GM12873 (cell line): Measurements from ENCODE around the gene OSBPL2.

Experiments used
- TF ChIP-seq, protein P1 (sequence below): IDR thresholded peaks from 2 replicates; pipeline ENCODE4 v1.5.1; 2012; ENCODE audit warnings: low read depth, mild to moderate bottlenecking, moderate library complexity, low read length, control low read depth; ENCODE audit not compliant: insufficient read depth; ENCODE audit errors: missing control alignments

OSBPL2 gene

DNA sequence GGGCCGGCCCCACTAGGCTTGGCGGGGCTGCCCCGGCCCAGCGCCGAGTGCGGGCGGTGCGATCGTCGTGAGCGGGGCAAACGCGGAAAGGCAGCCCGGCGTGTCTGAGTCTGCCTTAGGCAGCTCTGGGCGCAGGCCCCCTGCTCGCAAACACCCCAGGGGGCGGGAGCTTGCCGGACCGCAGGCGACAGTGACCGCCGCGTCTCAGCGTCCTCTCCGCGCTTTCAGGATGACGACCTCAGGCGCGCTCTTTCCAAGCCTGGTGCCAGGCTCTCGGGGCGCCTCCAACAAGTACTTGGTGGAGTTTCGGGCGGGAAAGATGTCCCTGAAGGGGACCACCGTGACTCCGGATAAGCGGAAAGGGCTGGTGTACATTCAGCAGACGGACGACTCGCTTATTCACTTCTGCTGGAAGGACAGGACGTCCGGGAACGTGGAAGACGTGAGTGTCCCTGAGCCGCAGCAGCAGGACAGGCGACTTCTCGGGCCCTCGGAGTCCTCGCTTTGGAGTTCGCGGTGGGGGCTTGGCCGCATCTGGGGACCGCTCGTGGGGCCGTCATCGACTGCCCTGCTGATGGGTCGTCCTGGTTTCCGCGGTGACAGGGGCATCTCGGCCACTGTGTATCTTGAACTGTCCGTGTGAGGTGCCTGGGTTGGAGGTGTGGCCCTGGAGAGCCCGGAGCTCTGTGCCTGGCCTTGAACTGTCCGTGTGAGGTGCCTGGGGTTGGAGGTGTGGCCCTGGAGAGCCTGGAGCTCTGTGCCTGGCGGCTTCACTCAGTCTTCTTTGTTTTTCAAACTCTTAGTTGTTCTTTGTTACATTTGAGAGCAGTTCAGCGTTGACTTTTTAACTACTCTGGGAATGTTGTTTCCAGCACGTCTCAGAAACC is 65.3 kb downstream of the OSBPL2 start:
- TF ChIP-seq, protein P1, sequence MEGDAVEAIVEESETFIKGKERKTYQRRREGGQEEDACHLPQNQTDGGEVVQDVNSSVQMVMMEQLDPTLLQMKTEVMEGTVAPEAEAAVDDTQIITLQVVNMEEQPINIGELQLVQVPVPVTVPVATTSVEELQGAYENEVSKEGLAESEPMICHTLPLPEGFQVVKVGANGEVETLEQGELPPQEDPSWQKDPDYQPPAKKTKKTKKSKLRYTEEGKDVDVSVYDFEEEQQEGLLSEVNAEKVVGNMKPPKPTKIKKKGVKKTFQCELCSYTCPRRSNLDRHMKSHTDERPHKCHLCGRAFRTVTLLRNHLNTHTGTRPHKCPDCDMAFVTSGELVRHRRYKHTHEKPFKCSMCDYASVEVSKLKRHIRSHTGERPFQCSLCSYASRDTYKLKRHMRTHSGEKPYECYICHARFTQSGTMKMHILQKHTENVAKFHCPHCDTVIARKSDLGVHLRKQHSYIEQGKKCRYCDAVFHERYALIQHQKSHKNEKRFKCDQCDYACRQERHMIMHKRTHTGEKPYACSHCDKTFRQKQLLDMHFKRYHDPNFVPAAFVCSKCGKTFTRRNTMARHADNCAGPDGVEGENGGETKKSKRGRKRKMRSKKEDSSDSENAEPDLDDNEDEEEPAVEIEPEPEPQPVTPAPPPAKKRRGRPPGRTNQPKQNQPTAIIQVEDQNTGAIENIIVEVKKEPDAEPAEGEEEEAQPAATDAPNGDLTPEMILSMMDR: no peak

DNA sequence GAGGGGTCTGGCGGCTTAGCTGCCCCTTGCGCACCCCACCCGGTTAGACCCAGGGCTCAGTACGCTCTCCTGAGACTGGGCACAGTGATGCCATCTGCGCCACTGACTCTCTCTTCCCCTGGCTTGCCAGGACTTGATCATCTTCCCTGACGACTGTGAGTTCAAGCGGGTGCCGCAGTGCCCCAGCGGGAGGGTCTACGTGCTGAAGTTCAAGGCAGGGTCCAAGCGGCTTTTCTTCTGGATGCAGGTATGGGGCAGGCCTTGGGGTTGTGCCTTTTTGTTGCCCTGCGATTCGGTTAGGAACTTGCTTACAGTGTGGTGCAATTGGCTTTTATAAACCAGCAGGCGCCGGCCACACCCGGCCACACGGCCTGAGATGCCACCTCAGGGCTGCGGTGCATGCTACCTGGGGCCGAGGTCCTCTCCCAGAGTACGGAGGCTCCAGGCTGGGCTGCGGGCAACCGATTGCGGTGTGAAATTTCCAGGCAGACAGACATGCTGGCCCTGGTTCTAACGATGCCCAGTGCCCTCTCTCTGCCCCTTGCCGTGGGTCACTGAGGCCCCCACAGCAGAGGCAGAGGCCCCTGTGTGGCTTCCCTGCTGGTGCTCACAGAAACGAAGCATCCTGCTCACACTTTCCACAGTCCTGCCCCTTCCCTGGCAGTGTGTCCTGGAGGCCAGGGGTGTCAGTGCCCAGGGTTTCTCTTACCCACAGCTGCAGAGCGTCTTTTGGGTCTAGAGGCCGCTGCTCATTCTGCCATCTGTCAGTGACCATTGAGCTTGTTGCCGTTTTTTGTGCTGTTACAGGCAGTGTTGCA is 66.2 kb downstream of the OSBPL2 start:
- TF ChIP-seq, protein P1: no peak

DNA sequence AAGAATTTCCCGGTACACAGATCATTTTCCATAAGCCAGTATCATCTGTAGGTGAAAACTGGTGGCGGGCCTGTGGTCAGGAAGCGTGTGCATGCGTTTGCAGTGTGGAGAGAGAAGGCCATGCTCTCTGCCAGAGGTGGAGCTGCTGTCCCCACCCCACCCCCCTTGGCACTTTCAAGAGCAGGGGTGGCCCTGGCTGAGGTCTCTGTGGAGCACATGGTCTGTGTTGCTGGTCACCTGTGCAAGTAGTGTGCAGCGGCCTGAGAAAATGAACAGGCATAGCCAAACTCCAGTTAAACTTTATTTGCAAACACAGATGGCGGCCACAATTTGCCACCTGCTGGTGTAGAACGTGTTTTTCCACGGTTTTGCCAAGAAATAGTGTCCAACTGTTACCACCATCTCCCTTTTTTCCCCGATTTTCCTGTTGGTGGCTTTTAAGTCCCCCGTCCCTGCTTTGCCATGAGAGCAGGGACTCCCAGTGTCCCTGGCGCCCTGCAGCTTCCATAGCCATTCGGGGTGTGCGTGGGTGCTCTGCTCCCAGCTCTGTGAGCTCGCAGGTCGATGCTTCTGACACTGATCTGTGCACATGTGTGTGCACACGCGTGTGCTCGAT is 66.9 kb downstream of the OSBPL2 start:
- TF ChIP-seq, protein P1: no peak

DNA sequence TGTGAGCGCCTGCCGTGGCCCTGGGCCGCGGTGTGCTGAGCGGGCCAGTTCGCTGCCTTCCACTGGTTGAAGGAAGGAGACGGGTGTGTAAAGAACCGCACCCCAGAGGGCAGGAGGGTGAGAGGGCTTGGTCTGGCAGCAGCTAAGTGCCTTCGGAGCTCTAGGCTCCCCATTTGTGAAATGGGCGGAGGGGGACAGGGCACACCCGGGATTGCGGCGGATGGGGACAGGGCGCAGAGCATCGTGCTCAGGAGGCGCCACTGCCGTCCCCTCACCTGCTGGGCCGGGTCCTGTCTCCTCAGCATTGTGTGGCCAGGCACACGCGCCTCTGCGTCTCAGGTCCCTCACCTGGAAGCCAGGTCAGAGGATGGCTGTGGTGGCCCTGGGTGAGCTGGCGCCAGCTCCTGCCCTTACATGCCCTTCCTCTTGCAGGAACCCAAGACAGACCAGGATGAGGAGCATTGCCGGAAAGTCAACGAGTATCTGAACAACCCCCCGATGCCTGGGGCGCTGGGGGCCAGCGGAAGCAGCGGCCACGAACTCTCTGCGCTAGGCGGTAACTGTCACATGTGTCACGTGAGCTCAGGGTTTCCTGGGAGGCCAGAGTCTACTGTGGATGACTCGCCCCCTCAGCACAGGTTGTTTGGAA is 67.6 kb downstream of the OSBPL2 start:
- TF ChIP-seq, protein P1: no peak

DNA sequence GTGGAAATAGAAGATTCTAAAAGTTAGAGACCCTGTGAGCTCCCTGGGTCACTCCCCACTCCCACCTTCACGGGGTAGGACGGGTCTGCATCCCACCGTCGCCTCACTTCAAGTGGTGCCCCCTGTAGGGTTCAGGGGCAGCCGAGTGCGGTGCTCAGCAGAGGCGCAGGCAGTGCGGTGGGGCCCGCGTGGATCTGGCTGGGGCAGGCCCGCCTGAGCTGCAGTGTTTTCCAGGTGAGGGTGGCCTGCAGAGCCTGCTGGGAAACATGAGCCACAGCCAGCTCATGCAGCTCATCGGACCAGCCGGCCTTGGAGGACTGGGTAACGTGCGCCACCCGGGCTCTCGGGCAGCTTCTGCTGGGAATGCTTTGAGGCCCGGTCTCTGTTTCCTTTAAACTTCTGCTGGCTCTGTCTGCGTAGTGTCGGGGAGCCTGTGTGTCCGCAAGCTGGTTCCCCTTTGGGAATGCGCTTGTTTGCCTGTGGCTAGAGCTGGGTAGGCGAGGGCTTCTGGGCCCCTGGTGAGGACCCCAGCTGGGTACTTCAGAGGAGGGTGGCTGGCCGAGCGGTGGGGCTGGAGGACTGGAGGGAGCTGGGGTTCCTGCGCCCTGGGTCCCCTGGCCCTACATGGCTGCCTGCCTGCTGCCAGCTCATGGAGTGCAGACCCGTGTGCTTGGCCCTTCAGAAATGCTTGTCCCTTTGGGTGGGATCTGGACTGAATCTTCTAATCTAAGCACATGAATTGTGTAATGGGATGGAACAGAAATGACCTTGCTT is 68.3 kb downstream of the OSBPL2 start:
- TF ChIP-seq, protein P1: no peak

DNA sequence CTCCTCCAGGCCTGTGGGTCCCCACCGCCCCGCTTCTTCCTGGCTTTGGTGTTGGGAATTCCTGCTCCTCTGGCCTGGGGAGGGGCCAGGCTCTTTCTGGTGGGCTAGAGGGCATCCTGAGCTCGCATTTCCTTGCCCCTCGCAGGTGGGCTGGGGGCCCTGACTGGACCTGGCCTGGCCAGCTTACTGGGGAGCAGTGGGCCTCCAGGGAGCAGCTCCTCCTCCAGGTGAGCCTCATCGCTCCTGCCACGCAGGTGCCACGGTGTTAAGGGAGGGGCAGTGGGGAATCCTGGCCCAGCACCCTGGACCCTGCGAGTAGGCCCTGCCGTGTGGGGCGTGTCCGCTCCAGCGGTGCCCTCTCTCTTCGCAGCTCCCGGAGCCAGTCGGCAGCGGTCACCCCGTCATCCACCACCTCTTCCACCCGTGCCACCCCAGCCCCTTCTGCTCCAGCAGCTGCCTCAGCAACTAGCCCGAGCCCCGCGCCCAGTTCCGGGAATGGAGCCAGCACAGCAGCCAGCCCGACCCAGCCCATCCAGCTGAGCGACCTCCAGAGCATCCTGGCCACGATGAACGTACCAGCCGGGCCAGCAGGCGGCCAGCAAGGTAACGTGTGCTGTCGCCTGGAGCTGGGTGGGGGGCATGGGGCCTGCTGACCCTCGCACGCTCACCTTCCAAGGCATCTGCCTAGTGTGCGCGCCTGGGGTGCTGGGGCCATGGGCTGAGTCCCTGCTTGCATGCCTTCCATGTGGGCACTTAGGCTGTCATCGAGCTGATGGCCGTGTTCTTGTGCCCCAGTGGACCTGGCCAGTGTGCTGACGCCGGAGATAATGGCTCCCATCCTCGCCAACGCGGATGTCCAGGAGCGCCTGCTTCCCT is 69.1 kb downstream of the OSBPL2 start:
- TF ChIP-seq, protein P1: no peak
